ENCODE data around the gene FAM221A. TPM values are rescaled to one million over a fixed set of nuclear protein-coding genes. Genes with fewer than 3 reads are reported as not detected.
A peak's percentile ranks its signal among the peaks of the same experiment; 100 is the strongest.

Gene FAM221A, protein sequence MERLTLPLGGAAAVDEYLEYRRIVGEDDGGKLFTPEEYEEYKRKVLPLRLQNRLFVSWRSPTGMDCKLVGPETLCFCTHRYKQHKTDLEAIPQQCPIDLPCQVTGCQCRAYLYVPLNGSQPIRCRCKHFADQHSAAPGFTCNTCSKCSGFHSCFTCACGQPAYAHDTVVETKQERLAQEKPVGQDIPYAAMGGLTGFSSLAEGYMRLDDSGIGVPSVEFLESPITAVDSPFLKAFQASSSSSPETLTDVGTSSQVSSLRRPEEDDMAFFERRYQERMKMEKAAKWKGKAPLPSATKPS
- total RNA-seq: 10 to 100 TPM in 2 of 4 donors, 1 to 10 TPM in 2; 4.8 to 14.6 (median 12.0) TPM

DNA sequence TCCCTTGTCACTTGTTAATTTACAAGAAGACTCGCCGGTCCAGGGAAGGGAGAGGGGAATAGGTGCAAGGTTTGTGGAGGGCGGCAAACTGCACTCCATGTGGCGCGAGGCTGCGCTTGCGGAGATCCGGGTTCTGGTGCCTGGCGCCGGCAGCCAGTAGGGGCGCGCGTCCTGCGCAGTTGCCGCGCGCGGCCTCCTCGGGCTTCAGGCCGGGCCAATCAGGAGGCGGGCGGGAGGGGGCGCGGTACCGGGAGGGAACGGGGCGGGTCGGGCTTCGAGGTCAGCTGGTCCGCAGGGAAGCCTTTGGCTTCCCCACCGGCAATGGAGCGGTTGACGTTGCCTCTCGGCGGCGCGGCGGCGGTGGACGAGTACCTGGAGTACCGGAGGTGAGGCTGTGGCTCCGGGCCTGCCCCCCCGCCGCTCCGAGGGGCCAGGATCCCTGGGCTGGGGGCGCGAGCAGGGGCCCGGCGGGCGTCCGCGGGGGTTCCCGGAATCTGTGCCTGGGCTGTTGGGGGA, at the start of gene FAM221A:
FAM221A (plus strand) TSS at position 302 of the 516 bp plus-strand sequence; CDS start at position 322, 20 bp downstream.
- H3K27me3 ChIP-seq: no peaks in the 10 kb centered on the region
- H3K9me3 ChIP-seq: no peaks in the 10 kb centered on the region
- H3K4me3 ChIP-seq: peak within 1 kb of the TSS; percentile 61
- TF ChIP-seq POLR2A (IDR thresholded peaks at IDR 0.05) (peak in 1 of 2 donors; percentile 14), POLR2AphosphoS5 (IDR thresholded peaks at IDR 0.05) (no peak), EP300 (IDR thresholded peaks at IDR 0.05) (no peak)
- TF ChIP-seq, protein P1, sequence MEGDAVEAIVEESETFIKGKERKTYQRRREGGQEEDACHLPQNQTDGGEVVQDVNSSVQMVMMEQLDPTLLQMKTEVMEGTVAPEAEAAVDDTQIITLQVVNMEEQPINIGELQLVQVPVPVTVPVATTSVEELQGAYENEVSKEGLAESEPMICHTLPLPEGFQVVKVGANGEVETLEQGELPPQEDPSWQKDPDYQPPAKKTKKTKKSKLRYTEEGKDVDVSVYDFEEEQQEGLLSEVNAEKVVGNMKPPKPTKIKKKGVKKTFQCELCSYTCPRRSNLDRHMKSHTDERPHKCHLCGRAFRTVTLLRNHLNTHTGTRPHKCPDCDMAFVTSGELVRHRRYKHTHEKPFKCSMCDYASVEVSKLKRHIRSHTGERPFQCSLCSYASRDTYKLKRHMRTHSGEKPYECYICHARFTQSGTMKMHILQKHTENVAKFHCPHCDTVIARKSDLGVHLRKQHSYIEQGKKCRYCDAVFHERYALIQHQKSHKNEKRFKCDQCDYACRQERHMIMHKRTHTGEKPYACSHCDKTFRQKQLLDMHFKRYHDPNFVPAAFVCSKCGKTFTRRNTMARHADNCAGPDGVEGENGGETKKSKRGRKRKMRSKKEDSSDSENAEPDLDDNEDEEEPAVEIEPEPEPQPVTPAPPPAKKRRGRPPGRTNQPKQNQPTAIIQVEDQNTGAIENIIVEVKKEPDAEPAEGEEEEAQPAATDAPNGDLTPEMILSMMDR (IDR thresholded peaks at IDR 0.05): peak; percentile 19 to 97
- H3K27ac ChIP-seq: peak within 1 kb of the TSS; percentile 77
- DNase-seq (ENCODE audit: low spot score in 2 of 2): peak; percentile 92 to 94
- peaks cover 9% of the 10 kb centered on the region for H3K4me1 ChIP-seq
- no peaks in the 10 kb centered on the region for H3K36me3 ChIP-seq
- 2% methylated on average over 7 of the region's 53 CpGs for WGBS

DNA sequence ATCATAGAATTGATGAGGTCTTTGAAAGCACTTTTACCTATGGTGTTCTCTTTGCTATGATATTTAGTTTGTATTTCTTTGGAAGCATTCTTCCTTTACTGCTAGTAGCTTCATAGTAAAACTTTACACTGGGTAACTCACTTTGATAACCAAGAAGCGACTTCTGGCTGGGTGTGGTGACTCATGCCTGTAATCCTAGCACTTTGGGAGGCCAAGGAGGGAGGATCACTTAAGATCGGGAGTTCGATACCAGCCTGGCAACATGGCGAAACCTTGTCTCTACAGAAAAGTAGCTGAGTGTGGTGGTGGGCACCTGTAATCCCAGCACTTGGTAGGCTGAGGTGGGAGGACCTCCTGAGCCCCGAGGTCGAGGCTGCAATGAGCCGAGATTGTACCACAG, 46.6 kb upstream of the FAM221A start:
- no peak overlapping the region for H3K4me3 ChIP-seq
- no peak for DNase-seq (ENCODE audit: low spot score in 2 of 2)
- WGBS: 91% methylated on average over 7 of the region's 7 CpGs
- H3K27ac ChIP-seq: no peak overlapping the region
- H3K9me3 ChIP-seq: no peaks in the 10 kb centered on the region
- H3K36me3 ChIP-seq: no peaks in the 10 kb centered on the region
- H3K4me1 ChIP-seq: no peaks in the 10 kb centered on the region
- no peaks in the 10 kb centered on the region for H3K27me3 ChIP-seq
- no peak for TF ChIP-seq EP300 (IDR thresholded peaks at IDR 0.05)
- TF ChIP-seq POLR2AphosphoS5 (IDR thresholded peaks at IDR 0.05): no peak
- TF ChIP-seq, protein P1 (IDR thresholded peaks at IDR 0.05): no peak
- no peak for TF ChIP-seq POLR2A (IDR thresholded peaks at IDR 0.05)

DNA sequence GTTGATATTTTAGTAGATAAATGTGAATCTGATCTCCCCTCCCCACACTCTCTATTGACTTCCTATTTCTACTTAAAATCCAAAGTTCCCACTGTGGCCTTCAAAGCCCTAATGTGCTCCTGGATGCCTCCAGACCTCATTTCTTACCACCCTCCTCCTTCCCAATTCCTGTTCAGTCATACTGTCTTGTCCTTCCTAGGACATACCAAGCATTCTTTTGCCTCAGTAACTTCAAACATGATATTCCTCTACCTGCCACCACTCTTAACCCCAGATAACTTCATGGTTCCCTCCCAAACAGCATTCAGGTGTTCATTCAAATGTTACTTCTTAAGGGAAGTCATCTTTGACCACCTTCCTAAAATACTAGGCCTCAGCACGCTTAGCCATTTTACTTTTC, 34.2 kb upstream of the FAM221A start:
- H3K4me3 ChIP-seq: no peak overlapping the region
- H3K9me3 ChIP-seq: no peaks in the 10 kb centered on the region
- no peaks in the 10 kb centered on the region for H3K4me1 ChIP-seq
- WGBS: 97% methylated on average over 1 of the region's 1 CpG
- no peaks in the 10 kb centered on the region for H3K27me3 ChIP-seq
- no peak for DNase-seq (ENCODE audit: low spot score in 2 of 2)
- TF ChIP-seq POLR2AphosphoS5 (IDR thresholded peaks at IDR 0.05) (no peak), POLR2A (IDR thresholded peaks at IDR 0.05) (no peak), EP300 (IDR thresholded peaks at IDR 0.05) (no peak)
- TF ChIP-seq, protein P1 (IDR thresholded peaks at IDR 0.05): no peak
- no peak overlapping the region for H3K27ac ChIP-seq
- H3K36me3 ChIP-seq: no peaks in the 10 kb centered on the region

DNA sequence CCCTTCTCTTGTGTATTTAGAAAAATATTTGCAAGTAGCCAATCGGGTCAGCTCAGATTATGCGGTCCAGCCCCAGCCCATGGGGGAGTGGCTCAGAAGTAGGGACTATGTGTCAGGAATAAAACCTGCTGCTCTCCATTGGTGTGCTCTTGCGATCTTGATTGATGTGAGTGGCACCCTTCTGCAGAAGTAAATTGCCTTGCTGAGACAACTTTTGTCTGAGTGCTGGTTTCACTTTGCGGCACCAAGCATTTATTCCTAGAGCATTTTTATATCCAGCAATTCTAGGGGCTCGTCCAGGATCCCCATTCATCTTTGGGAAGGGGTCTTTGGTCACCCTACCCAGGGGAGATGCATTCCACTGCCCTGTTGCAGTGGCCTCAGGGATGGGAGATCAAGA, 26.1 kb upstream of the FAM221A start:
- Histone ChIP-seq H3K27ac (no peak overlapping the region), H3K27me3 (no peaks in the 10 kb centered on the region), H3K4me3 (no peak overlapping the region), H3K9me3 (no peaks in the 10 kb centered on the region), H3K4me1 (no peaks in the 10 kb centered on the region), H3K36me3 (no peaks in the 10 kb centered on the region)
- TF ChIP-seq POLR2AphosphoS5 (IDR thresholded peaks at IDR 0.05) (no peak), POLR2A (IDR thresholded peaks at IDR 0.05) (no peak), EP300 (IDR thresholded peaks at IDR 0.05) (no peak)
- TF ChIP-seq, protein P1 (IDR thresholded peaks at IDR 0.05): no peak
- DNase-seq (ENCODE audit: low spot score in 2 of 2): no peak
- 78% methylated on average over 5 of the region's 5 CpGs for whole genome bisulfite sequencing

DNA sequence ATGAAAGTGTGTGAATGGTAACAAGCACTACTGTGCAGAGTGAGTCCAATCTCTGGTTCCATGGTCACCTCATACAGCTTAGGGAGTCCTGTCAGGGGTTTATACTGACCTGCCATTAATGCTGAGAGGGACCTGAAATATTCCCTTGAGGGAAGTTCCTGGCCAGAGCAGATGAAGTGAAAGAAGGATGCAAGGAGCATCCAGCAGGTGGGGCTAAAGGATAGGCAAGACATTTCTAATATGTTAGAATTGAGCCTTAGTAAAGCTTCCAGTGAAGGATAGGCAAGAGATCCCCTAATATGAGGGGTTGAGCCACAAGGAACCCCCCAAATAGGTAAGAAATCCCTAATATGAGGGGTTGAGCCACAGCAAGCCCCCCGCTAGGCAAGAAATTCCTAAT, 25.5 kb upstream of the FAM221A start:
- Histone ChIP-seq H3K27me3 (no peaks in the 10 kb centered on the region), H3K9me3 (no peaks in the 10 kb centered on the region), H3K4me3 (no peak overlapping the region), H3K27ac (no peak overlapping the region), H3K4me1 (no peaks in the 10 kb centered on the region), H3K36me3 (no peaks in the 10 kb centered on the region)
- no peak for TF ChIP-seq EP300 (IDR thresholded peaks at IDR 0.05)
- no peak for TF ChIP-seq POLR2AphosphoS5 (IDR thresholded peaks at IDR 0.05)
- TF ChIP-seq, protein P1 (IDR thresholded peaks at IDR 0.05): no peak
- no peak for TF ChIP-seq POLR2A (IDR thresholded peaks at IDR 0.05)
- no peak for DNase-seq (ENCODE audit: low spot score in 2 of 2)
- 0% methylated on average over 1 of the region's 1 CpG for WGBS
